Measurements from ENCODE around the gene GANAB. TPM values are rescaled to one million over a fixed set of nuclear protein-coding genes. Genes with fewer than 3 reads are reported as not detected.
"Not testable (repeated sequence)": the region's sequence is repeated elsewhere in the genome, so short reads cannot be mapped to it uniquely, and the experiment has no call there.

Gene GANAB
- total RNA-seq, 4 donors from 2014 or later, result 60.2 to 129 (median 120) TPM

DNA sequence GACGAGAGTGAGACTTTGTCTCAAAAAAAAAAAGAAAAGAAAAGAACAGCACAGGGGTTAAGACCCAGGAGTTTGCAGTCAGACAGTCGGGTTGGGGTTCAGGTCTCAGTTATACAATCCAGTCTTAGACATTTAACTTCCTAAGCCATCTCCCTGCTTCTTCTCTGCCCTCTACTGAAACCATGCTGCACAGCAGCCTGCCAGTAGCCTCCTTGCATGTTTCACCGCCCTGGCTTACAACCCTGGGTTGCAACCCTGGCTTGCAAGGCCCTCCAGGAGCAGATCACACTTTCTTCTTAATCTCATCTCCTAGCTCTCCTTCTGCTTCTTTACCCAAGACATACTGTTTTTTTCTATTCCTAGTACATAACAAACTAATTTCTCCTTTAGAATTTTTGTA lies 18.7 kb downstream of the GANAB start:
- no peaks in the 10 kb centered on the region for H3K4me1 ChIP-seq
- no peak for TF ChIP-seq EP300 (IDR thresholded peaks at IDR 0.05; ENCODE audit: low read depth)
- no peak overlapping the region for H3K4me3 ChIP-seq
- DNase-seq, result no peak
- in situ Hi-C loops (cut with MboI; ENCODE audit: low pct_ligation_motif_present in 1 of 4, low pct_unique_long_range_greater_than_20kb in 1 of 4, low sequenced_read_pairs in 3 of 4) (no loop called here), intact Hi-C loops (cut with DNase I; ENCODE audit: low total_unique reads) (no loop called here)
- H3K27ac ChIP-seq, result no peak overlapping the region
- WGBS, 2 donors (ENCODE audit: low coverage in 1 of 2), result 81 to 87% methylated on average over 3 of the region's 3 CpGs
- H3K9me3 ChIP-seq, result no peaks in the 10 kb centered on the region
- H3K27me3 ChIP-seq, result no peaks in the 10 kb centered on the region
- H3K36me3 ChIP-seq, result peaks cover 0 to 69% (median 32%) of the 10 kb centered on the region in 4 donors

DNA sequence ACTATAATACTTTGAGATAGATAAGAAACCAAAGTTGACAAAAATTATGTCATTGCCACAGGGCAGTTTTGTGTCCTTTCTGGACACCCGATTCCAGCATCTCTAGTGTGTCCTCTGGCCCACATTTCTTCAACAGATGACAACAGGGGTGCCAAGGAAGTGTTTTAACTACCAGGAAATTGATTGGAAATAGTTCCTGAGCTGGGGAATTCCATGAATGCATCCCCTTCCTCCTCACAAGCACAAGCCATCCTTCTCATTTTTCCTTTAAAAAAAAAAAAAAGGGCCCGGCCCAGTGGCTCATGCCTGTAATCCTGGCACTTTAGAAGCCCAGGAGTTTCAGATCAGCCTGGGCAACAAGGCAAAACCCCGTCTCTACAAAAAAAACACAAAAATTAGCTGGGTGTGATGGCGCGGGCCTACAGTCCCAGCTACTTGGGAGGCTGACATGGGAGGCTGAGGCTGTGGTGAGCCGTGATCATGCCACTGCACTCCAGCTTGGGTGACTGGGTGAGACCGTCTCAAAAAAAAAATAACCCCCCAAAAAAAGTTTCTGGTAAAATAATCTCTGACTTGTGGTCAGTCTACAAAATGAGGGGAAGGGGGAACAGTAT lies 23.8 kb downstream of the GANAB start:
- no peaks in the 10 kb centered on the region for H3K27me3 ChIP-seq
- DNase-seq, result no peak
- TF ChIP-seq POLR2A (IDR thresholded peaks at IDR 0.05) (no peak), EP300 (IDR thresholded peaks at IDR 0.05; ENCODE audit: low read depth) (no peak), POLR2AphosphoS5 (IDR thresholded peaks at IDR 0.05) (no peak)
- TF ChIP-seq, protein P1, sequence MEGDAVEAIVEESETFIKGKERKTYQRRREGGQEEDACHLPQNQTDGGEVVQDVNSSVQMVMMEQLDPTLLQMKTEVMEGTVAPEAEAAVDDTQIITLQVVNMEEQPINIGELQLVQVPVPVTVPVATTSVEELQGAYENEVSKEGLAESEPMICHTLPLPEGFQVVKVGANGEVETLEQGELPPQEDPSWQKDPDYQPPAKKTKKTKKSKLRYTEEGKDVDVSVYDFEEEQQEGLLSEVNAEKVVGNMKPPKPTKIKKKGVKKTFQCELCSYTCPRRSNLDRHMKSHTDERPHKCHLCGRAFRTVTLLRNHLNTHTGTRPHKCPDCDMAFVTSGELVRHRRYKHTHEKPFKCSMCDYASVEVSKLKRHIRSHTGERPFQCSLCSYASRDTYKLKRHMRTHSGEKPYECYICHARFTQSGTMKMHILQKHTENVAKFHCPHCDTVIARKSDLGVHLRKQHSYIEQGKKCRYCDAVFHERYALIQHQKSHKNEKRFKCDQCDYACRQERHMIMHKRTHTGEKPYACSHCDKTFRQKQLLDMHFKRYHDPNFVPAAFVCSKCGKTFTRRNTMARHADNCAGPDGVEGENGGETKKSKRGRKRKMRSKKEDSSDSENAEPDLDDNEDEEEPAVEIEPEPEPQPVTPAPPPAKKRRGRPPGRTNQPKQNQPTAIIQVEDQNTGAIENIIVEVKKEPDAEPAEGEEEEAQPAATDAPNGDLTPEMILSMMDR (IDR thresholded peaks at IDR 0.05), result no peak
- in situ Hi-C loops (cut with MboI; ENCODE audit: low pct_ligation_motif_present in 1 of 4, low pct_unique_long_range_greater_than_20kb in 1 of 4, low sequenced_read_pairs in 3 of 4), result no loop called here
- WGBS, 2 donors (ENCODE audit: low coverage in 1 of 2), result 87 to 94% methylated on average over 7 of the region's 7 CpGs
- peaks cover 12 to 17% (median 14%) of the 10 kb centered on the region in 4 donors for H3K4me1 ChIP-seq
- peak overlapping the region; percentile 88 to 96 (median 90) for H3K27ac ChIP-seq
- intact Hi-C loops (cut with DNase I; ENCODE audit: low total_unique reads), result no loop called here
- H3K36me3 ChIP-seq, result peaks cover 0 to 19% (median 5%) of the 10 kb centered on the region in 4 donors
- no peaks in the 10 kb centered on the region for H3K9me3 ChIP-seq
- peak overlapping the region in 3 of 4 donors; percentile 52 to 82 (median 54) for H3K4me3 ChIP-seq

DNA sequence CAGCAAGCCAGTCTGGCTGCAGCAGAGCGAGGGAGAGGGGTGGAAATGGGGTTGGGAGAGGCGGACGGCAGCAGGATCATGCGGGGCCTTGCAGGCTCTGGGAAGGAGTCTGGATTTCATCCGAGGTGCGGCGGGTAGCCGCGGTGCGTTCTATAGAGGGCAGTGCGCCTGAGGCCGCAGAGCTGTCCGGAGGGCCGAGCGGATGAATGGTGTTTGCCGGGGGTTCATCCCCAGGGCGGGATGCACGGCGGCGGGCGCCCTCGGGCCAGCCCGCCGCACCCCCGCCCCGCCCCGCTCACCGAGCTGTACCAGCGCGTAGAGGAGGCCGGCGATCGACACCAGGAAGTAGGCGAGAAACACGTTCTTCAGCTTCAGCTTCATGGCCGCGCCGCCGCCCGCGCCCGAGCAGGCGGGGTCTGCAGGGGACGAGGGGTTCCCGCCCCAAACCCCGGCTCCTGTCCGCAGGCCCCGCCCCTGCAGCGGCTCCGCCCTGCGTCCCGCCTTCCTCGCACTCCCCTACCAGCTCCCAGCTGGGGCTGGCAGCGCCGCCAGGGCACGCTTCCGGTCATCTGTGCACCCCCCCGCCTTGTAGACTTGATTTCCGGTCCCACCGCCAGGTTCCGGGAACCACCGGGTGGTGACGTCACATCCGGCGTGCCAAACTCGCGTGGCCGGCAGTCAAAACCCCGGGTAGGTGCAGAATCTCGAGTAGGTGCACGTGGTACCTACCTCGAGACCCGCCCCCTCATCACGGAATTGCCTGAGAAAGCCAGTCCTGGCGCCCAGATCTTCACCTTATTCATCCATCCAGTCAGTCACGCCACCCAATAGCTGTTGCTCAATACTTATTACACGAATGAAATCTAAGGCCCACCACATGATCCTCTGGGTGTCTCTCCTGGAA lies 24.6 kb downstream of the GANAB start, which contains the start of gene B3GAT3:
B3GAT3 (minus strand) TSS at position 420 of the 904 bp plus-strand sequence; CDS start at position 381, 39 bp downstream.
- WGBS, 2 donors (ENCODE audit: low coverage in 1 of 2), result 0 to 1% methylated on average over 4 to 46 of the region's 77 CpGs
- H3K36me3 ChIP-seq, result peaks cover 0 to 12% (median 5%) of the 10 kb centered on the region in 4 donors

GRCh38 chr11:62621027-62621566 lies 25.3 kb downstream of the GANAB start:
- H3K4me1 ChIP-seq, result peaks cover 12 to 17% (median 14%) of the 10 kb centered on the region in 4 donors
- TF ChIP-seq, protein P1 (IDR thresholded peaks at IDR 0.05), result no peak
- TF ChIP-seq EP300 (IDR thresholded peaks at IDR 0.05; ENCODE audit: low read depth) (no peak), POLR2AphosphoS5 (IDR thresholded peaks at IDR 0.05) (no peak), POLR2A (IDR thresholded peaks at IDR 0.05) (no peak)
- H3K27ac ChIP-seq, result peak overlapping the region; percentile 88 to 96 (median 90)
- peaks cover 0 to 5% (median 2%) of the 10 kb centered on the region in 4 donors for H3K36me3 ChIP-seq
- in situ Hi-C loops (cut with MboI; ENCODE audit: low pct_ligation_motif_present in 1 of 4, low pct_unique_long_range_greater_than_20kb in 1 of 4, low sequenced_read_pairs in 3 of 4), result no loop called here
- no peaks in the 10 kb centered on the region for H3K9me3 ChIP-seq
- DNase-seq, result no peak
- 13 to 27% methylated on average over 6 to 8 of the region's 8 CpGs for WGBS, 2 donors (ENCODE audit: low coverage in 1 of 2)
- peak overlapping the region; percentile 52 to 82 (median 59) for H3K4me3 ChIP-seq
- intact Hi-C loops (cut with DNase I; ENCODE audit: low total_unique reads), result no loop called here
- no peaks in the 10 kb centered on the region for H3K27me3 ChIP-seq

More for the DNA sequence above, 24.6 kb downstream of the GANAB start, which contains the start of gene B3GAT3:
- DNase-seq, result peak; percentile 99
- Histone ChIP-seq H3K9me3 (no peaks in the 10 kb centered on the region), H3K27me3 (no peaks in the 10 kb centered on the region), H3K4me3 (peak within 1 kb of the TSS; percentile 52 to 82 (median 59)), H3K27ac (peak within 1 kb of the TSS; percentile 88 to 96 (median 90)), H3K4me1 (peaks cover 12 to 17% (median 14%) of the 10 kb centered on the region in 4 donors)
- peak; percentile 88 to 95 (median 93) for TF ChIP-seq POLR2AphosphoS5 (IDR thresholded peaks at IDR 0.05)
- peak; percentile 91 for TF ChIP-seq EP300 (IDR thresholded peaks at IDR 0.05; ENCODE audit: low read depth)
- TF ChIP-seq, protein P1 (IDR thresholded peaks at IDR 0.05), result peak in 1 of 5 experiments; percentile 50
- peak; percentile 84 for TF ChIP-seq POLR2A (IDR thresholded peaks at IDR 0.05)
- intact Hi-C loops (cut with DNase I; ENCODE audit: low total_unique reads), result no loop called here
- in situ Hi-C loops (cut with MboI; ENCODE audit: low pct_ligation_motif_present in 1 of 4, low pct_unique_long_range_greater_than_20kb in 1 of 4, low sequenced_read_pairs in 3 of 4), result no loop called here

DNA sequence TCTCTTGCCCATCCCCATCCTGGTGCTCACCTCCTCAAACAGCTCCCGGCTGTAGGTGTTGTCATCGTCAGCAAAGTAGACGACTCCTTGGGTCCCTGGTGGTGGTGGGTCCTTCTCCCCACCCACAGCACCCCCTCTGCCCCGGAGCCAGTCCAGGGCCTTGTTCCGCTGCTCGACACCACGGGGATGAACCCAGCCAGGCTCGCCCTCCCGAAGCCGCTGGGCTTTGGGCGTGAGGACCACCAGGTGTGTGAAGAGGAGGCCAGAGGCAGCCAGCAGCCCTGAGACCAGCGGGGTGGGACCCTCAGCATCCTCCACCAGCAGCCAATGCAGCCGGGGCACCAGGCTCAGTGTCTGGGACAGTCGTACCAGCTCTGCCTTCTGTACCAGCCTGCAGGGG lies 29.5 kb downstream of the GANAB start:
- DNase-seq; in situ Hi-C loops (cut with MboI; ENCODE audit: low pct_ligation_motif_present in 1 of 4, low pct_unique_long_range_greater_than_20kb in 1 of 4, low sequenced_read_pairs in 3 of 4); H3K36me3 ChIP-seq; H3K27ac ChIP-seq; H3K9me3 ChIP-seq; H3K27me3 ChIP-seq; H3K4me3 ChIP-seq; intact Hi-C loops (cut with DNase I; ENCODE audit: low total_unique reads): not testable (repeated sequence)
- WGBS, 2 donors (ENCODE audit: low coverage in 1 of 2), result 96% methylated on average over 14 of the region's 14 CpGs; no CpG with 5 or more reads in 1 of the 2 donors
- H3K4me1 ChIP-seq, result peaks cover 16 to 28% (median 20%) of the 10 kb centered on the region in 4 donors
